ENCODE data around the gene NDFIP2. TPM values are rescaled to one million over a fixed set of nuclear protein-coding genes. Genes with fewer than 3 reads are reported as not detected.

NDFIP2 gene
- 10 to 100 TPM; 19.4 to 31.3 (median 23.7) TPM for total RNA-seq

GRCh38 chr13:79480954-79481684 is at the start of gene NDFIP2:
NDFIP2 (plus strand) TSS chr13:79481155; CDS start chr13:79481204, 49 bp downstream.
- H3K9me3 ChIP-seq, result no peaks in the 10 kb centered on the region
- H3K27ac ChIP-seq, result peak within 1 kb of the TSS; percentile 65 to 79 (median 67)
- DNase-seq, result peak; percentile 91 to 93
- H3K4me3 ChIP-seq (replicated peaks in 1 of 3), result peak within 1 kb of the TSS; percentile 63 to 93 (median 89)
- no peaks in the 10 kb centered on the region for H3K36me3 ChIP-seq
- intact Hi-C loops (cut with DNase I), result no loop called here
- peaks cover 11 to 17% of the 10 kb centered on the region in 2 donors for H3K4me1 ChIP-seq
- 1 to 5% methylated on average over 19 to 28 of the region's 74 CpGs for WGBS, 2 donors
- TF ChIP-seq CTCF (IDR thresholded peaks at IDR 0.05), result no peak
- peak in 1 of 2 donors; percentile 83 for TF ChIP-seq POLR2A (IDR thresholded peaks at IDR 0.05)
- H3K27me3 ChIP-seq, result no peaks in the 10 kb centered on the region

GRCh38 chr13:79432086-79432485 is 48.9 kb upstream of the NDFIP2 start:
- no peak overlapping the region for H3K4me3 ChIP-seq (replicated peaks in 1 of 3)
- TF ChIP-seq CTCF (IDR thresholded peaks at IDR 0.05) (no peak), POLR2A (IDR thresholded peaks at IDR 0.05) (no peak)
- no peaks in the 10 kb centered on the region for H3K9me3 ChIP-seq
- WGBS, 2 donors, result 79 to 100% methylated on average over 4 to 6 of the region's 6 CpGs
- H3K36me3 ChIP-seq, result no peaks in the 10 kb centered on the region
- DNase-seq, result no peak
- no peaks in the 10 kb centered on the region for H3K4me1 ChIP-seq
- intact Hi-C loops (cut with DNase I), result no loop called here
- no peak overlapping the region for H3K27ac ChIP-seq
- H3K27me3 ChIP-seq, result no peaks in the 10 kb centered on the region

- Histone ChIP-seq H3K9me3 (no peaks in the 10 kb centered on the region), H3K4me3 (replicated peaks in 1 of 3) (no peak overlapping the region), H3K36me3 (no peaks in the 10 kb centered on the region), H3K27ac (no peak overlapping the region), H3K4me1 (no peaks in the 10 kb centered on the region), H3K27me3 (no peaks in the 10 kb centered on the region)
- TF ChIP-seq CTCF (IDR thresholded peaks at IDR 0.05), result no peak
- TF ChIP-seq POLR2A (IDR thresholded peaks at IDR 0.05), result no peak
- no peak for DNase-seq
- intact Hi-C loops (cut with DNase I), result no loop called here
- WGBS, 2 donors, result 91 to 96% methylated on average over 8 to 11 of the region's 11 CpGs
Observed at GRCh38 chr13:79432992-79433391, 48.0 kb upstream of the NDFIP2 start.

- WGBS, 2 donors, result 59 to 71% methylated on average over 1 of the region's 1 CpG
- H3K4me3 ChIP-seq (replicated peaks in 1 of 3), result no peak overlapping the region
- DNase-seq, result no peak
- no peak for TF ChIP-seq CTCF (IDR thresholded peaks at IDR 0.05)
- TF ChIP-seq POLR2A (IDR thresholded peaks at IDR 0.05), result no peak
- intact Hi-C loops (cut with DNase I), result no loop called here
- H3K27ac ChIP-seq, result no peak overlapping the region
- no peaks in the 10 kb centered on the region for H3K9me3 ChIP-seq
- H3K27me3 ChIP-seq, result no peaks in the 10 kb centered on the region
- no peaks in the 10 kb centered on the region for H3K36me3 ChIP-seq
- no peaks in the 10 kb centered on the region for H3K4me1 ChIP-seq
Observed at GRCh38 chr13:79434556-79434955, 46.4 kb upstream of the NDFIP2 start.

GRCh38 chr13:79435561-79435990 is 45.4 kb upstream of the NDFIP2 start:
- no peaks in the 10 kb centered on the region for H3K4me1 ChIP-seq
- WGBS, 2 donors, result 85 to 92% methylated on average over 1 of the region's 1 CpG
- H3K9me3 ChIP-seq, result no peaks in the 10 kb centered on the region
- TF ChIP-seq CTCF (IDR thresholded peaks at IDR 0.05) (no peak), POLR2A (IDR thresholded peaks at IDR 0.05) (no peak)
- no peak for DNase-seq
- no peaks in the 10 kb centered on the region for H3K27me3 ChIP-seq
- H3K4me3 ChIP-seq (replicated peaks in 1 of 3), result no peak overlapping the region
- intact Hi-C loops (cut with DNase I), result no loop called here
- H3K27ac ChIP-seq, result no peak overlapping the region
- no peaks in the 10 kb centered on the region for H3K36me3 ChIP-seq
